GM12872 (cell line): ENCODE results near the gene KLHL29.

Experiments used
- CTCF ChIP-seq: IDR thresholded peaks from 3 replicates; pipeline ENCODE4 v1.5.1; 2011; ENCODE audit warnings: low read depth, mild to moderate bottlenecking, low read length, moderate library complexity; ENCODE audit not compliant: insufficient read depth

Gene KLHL29

GRCh38 chr2:23549821-23550530, 165.0 kb downstream of the KLHL29 start:
- no peak for TF ChIP-seq CTCF

DNA sequence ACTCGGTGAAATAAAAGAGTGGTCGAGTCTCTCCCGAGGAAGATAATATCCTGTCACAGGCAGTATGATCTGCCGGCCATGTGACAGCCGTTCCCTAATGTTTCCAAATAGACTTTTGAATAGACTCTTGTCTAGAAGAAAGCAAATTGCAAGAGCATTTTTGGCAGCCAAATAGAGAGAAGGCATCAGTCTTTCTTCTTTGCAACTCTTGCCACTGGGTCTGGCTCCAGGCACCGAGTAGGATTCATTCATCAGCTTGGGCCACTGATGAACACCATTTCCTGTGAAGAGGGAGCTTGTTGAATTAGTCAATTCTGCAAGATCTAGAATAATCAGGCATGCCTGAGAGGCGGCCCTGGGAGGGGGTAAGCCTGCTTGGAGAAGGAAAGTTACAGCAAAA, 165.6 kb downstream of the KLHL29 start:
- no peak for TF ChIP-seq CTCF

GRCh38 chr2:23551875-23552274, 166.9 kb downstream of the KLHL29 start:
- no peak for TF ChIP-seq CTCF

GRCh38 chr2:23553561-23553960, 168.6 kb downstream of the KLHL29 start:
- TF ChIP-seq CTCF: no peak

DNA sequence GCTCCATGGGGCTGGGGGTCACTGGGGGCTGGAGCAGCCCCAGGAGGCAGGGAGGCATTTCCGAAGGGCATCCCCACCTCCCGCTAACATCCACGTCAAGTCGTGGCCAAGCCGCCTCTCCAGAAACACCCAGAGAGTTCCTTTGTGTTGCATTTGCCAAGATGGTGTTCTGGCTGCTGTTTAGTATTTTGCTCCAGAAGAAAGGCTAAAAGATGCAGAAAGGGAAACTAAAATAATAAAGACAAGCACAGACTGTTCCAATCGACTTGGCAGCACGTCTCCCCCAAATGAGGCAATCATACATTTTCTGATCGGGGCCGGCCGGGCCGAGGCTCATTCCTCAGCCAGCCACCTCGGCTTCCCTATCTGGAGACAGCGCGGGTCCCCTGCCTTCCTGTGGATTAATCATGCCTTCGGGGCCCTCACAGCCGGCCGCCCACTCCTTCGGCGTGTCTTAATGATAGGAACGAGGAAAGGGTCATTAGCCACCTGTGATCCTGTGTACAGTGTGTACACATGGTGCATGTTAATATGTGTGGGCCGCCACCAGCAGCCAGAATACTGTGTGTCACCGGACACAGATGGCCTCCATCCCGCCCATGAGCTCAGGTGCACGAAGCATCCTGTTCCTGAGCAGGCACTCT, 169.2 kb downstream of the KLHL29 start:
- TF ChIP-seq CTCF: no peak

GRCh38 chr2:23555944-23556343, 171.0 kb downstream of the KLHL29 start:
- no peak for TF ChIP-seq CTCF

DNA sequence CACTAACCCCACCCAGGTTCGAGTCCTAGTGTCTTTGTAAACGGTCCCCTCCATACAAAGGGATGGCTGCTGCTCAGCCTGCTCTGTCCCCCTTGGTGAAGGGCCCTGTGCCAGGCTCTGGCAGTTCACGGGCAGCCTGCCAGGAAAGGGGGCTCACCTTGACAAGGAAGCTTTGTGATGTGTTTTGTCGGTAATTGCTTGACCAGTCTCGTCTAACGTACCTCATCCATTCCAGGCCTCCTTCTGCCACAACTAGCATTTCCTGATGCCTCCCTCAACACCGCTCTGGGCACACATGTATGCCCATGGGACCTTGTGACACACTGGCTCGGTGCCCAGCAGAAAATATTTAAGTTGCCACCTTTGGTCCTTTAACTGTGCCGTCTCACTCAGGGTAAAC, 171.9 kb downstream of the KLHL29 start:
- no peak for TF ChIP-seq CTCF
